Stomach (tissue), 4 donors: ENCODE measurements around the gene ZNF598.

Experiments
- EP300 ChIP-seq: sonication (generic); formaldehyde crosslinking; IDR thresholded peaks from one replicate; pipeline ENCODE4 v1.6.1; 2017; ENCODE audit warnings: antibody characterized with exemption
- POLR2A ChIP-seq, 4 donors: fragments of 450-650 bp; IDR thresholded peaks; one replicate each; pipeline ENCODE4 v1.6.1; 2016; ENCODE audit warnings: antibody characterized with exemption in 4 of 4, control low read depth in 2 of 4, mild to moderate bottlenecking in 1 of 4, moderate library complexity in 1 of 4
- TF ChIP-seq, protein P1 (sequence below), 7 experiments: fragments of 450-650 bp in 4 of 7; fragments of 200-600 bp in 3 of 7; sonication (generic) in 3 of 7; IDR thresholded peaks; one replicate each; pipeline ENCODE4 v1.5.1; 2016 to 2019; ENCODE audit warnings: antibody characterized with exemption in 7 of 7, control low read depth in 2 of 7, mild to moderate bottlenecking in 1 of 7

DNA sequence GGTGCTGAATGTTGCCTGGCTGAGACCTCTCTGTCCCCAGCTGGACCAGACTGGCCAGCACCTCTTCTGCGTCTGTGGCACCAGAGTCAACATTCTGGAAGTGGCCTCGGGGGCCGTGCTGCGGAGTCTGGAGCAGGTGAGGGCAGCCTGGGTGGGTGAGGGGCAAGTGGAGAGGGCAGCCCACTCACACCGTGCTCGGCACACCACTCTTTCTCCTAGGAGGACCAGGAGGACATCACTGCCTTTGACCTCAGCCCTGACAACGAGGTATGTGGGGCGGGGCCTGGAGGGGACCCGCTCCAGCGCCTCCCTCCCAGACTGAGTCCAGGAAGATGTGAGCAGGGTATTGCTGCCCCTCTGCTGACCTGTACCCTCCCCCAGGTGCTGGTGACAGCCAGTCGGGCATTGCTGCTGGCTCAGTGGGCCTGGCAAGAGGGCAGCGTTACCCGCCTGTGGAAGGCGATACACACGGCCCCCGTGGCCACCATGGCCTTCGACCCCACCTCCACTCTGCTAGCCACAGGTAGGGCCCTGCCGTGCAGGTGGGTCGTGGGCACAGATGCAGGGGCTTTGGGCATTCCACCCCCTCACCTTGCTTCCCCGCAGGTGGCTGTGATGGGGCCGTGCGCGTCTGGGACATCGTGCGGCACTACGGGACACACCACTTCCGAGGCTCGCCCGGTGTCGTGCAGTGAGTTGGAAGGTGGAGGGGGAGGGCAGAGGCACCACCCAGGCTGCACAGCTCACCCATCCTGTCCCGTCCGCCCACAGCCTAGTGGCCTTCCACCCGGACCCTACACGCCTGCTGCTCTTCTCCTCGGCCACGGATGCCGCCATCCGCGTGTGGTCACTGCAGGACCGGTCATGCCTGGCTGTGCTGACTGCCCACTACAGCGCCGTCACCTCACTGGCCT, 35.2 kb downstream of the ZNF598 start:
- TF ChIP-seq, protein P1, sequence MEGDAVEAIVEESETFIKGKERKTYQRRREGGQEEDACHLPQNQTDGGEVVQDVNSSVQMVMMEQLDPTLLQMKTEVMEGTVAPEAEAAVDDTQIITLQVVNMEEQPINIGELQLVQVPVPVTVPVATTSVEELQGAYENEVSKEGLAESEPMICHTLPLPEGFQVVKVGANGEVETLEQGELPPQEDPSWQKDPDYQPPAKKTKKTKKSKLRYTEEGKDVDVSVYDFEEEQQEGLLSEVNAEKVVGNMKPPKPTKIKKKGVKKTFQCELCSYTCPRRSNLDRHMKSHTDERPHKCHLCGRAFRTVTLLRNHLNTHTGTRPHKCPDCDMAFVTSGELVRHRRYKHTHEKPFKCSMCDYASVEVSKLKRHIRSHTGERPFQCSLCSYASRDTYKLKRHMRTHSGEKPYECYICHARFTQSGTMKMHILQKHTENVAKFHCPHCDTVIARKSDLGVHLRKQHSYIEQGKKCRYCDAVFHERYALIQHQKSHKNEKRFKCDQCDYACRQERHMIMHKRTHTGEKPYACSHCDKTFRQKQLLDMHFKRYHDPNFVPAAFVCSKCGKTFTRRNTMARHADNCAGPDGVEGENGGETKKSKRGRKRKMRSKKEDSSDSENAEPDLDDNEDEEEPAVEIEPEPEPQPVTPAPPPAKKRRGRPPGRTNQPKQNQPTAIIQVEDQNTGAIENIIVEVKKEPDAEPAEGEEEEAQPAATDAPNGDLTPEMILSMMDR (IDR thresholded peaks at IDR 0.05): no peak
- TF ChIP-seq EP300: no peak
- no peak for TF ChIP-seq POLR2A (IDR thresholded peaks at IDR 0.05)
